HUES6 (cell line): ENCODE data around the gene KCNN3.

ENCODE experiments used
- H3K27ac ChIP-seq: 2 replicates; pipeline ENCODE4 v1.7.0; 2013; ENCODE audit warnings: low read depth, mild to moderate bottlenecking, low read length, inconsistent platforms
- H3K27me3 ChIP-seq: 2 replicates; pipeline ENCODE4 v1.6.1; 2013; ENCODE audit warnings: low read length; ENCODE audit not compliant: control insufficient read depth, insufficient read depth
- H3K36me3 ChIP-seq: 2 replicates; pipeline ENCODE4 v1.6.1; 2013; ENCODE audit warnings: low read length; ENCODE audit not compliant: control insufficient read depth, insufficient read depth
- H3K4me1 ChIP-seq: 2 replicates; pipeline ENCODE4 v1.6.1; 2013; ENCODE audit warnings: low read length; ENCODE audit not compliant: control insufficient read depth, insufficient read depth
- H3K4me3 ChIP-seq: 2 replicates; pipeline ENCODE4 v1.5.1; 2013; ENCODE audit warnings: low read depth, low read length
- H3K9ac ChIP-seq: one replicate; pipeline ENCODE4 v1.6.1; 2013; ENCODE audit warnings: mild to moderate bottlenecking, low read length
- H3K9me3 ChIP-seq: 2 replicates; pipeline ENCODE4 v1.6.1; 2013; ENCODE audit warnings: low read depth, low read length; ENCODE audit not compliant: control insufficient read depth, insufficient read depth

KCNN3 gene

GRCh38 chr1:154741741-154742495 is 128.2 kb downstream of the KCNN3 start:
- Histone ChIP-seq H3K27me3 (no peaks in the 10 kb centered on the region), H3K9me3 (peaks cover 16% of the 10 kb centered on the region), H3K36me3 (no peaks in the 10 kb centered on the region), H3K27ac (no peak overlapping the region), H3K4me1 (peaks cover 23% of the 10 kb centered on the region), H3K4me3 (no peak overlapping the region), H3K9ac (no peak overlapping the region)

GRCh38 chr1:154741327-154741726 is 128.8 kb downstream of the KCNN3 start:
- Histone ChIP-seq H3K27me3 (no peaks in the 10 kb centered on the region), H3K27ac (no peak overlapping the region), H3K9ac (no peak overlapping the region), H3K36me3 (no peaks in the 10 kb centered on the region), H3K4me1 (peaks cover 19% of the 10 kb centered on the region), H3K9me3 (peaks cover 16% of the 10 kb centered on the region), H3K4me3 (no peak overlapping the region)

DNA sequence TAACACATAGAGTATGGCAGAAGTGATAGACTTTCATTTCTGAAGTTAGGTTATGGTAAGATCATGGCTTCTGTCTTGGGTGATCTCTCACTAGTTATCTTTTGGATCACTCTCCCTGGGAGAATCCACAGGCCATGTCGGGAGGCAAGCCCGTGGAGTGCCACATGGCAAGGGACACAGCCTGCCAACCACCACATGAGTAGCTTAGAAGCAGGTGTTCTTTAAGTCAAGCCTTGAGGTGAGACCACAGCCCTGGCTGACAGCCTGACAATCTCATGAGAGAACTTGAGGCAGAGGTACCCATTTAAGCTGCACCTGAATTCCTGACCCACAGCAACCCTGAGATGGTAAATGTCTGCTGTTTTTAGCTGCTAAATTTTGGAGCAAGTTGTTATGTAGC is 130.4 kb downstream of the KCNN3 start:
- Histone ChIP-seq H3K9ac (no peak overlapping the region), H3K9me3 (peaks cover 16% of the 10 kb centered on the region), H3K27me3 (no peaks in the 10 kb centered on the region), H3K4me3 (no peak overlapping the region), H3K4me1 (peaks cover 10% of the 10 kb centered on the region), H3K36me3 (no peaks in the 10 kb centered on the region), H3K27ac (no peak overlapping the region)

GRCh38 chr1:154736841-154737240 is 133.2 kb downstream of the KCNN3 start:
- Histone ChIP-seq H3K9me3 (peaks cover 16% of the 10 kb centered on the region), H3K27me3 (no peaks in the 10 kb centered on the region), H3K4me1 (peaks cover 3% of the 10 kb centered on the region; the same call in 1 of the 2 replicates), H3K27ac (no peak overlapping the region), H3K36me3 (no peaks in the 10 kb centered on the region), H3K4me3 (no peak overlapping the region), H3K9ac (no peak overlapping the region)

- Histone ChIP-seq H3K27ac (no peak overlapping the region), H3K9ac (no peak overlapping the region), H3K27me3 (no peaks in the 10 kb centered on the region), H3K36me3 (no peaks in the 10 kb centered on the region), H3K4me3 (no peak overlapping the region), H3K9me3 (peaks cover 9% of the 10 kb centered on the region; the same call in 1 of the 2 replicates), H3K4me1 (peaks cover 10% of the 10 kb centered on the region)
These were observed 134.3 kb downstream of the KCNN3 start for GRCh38 chr1:154735804-154736168.

DNA sequence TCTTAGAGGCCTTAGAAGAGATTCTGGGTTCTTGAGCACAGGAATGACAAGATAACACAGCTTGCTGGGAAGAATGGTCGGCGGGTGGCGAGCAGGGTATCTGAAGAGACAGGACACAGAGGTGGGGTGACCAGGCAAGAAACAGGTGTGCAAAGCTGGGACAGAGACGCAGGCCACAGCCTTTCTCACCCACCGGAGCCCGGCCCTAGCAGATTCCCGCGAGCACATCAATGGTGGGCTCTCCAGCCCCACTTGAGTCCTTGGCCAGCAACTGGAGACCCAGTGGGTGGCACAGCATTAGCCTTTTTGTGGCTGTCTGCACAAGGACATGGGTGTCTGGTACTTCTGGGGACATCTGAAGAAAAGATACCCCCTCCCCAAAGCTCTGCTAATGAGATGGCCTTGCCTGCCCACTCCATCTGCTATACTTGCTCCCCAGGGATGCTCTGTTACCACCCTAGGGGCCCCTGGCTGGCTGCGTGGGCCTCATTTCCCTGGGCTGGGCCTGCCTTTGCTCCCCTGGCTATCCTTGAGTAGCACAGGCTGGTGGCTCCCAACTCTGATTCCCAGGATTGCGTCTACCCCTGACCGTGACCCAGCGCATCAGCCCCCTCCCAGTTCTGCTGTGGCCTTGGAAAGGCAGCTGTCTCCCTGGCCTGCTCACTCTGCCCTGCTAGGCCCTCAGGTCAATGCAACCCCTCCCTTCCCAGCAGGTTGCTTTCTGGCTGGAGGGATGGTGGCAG is 134.8 kb downstream of the KCNN3 start:
- Histone ChIP-seq H3K36me3 (no peaks in the 10 kb centered on the region), H3K27ac (no peak overlapping the region), H3K9ac (no peak overlapping the region)

DNA sequence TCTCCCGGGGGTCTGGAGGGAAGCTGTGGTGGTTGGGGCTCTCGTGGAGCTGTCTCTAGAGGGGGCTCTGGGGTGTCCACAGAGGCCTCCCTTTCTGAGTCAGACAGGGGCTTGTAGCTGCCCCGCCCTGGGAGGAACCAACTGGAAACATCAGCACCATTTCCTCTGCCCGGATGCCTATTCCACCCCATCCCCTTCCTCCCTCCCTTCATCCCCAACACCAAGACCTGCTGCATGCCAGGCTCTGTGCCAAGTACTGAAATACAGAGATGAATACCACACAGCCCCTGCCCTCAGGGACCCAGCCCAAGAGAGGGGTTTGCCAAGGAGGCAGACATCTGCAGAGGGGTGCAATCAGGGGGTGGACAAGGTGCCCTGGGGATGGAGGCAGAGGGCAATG is 136.5 kb downstream of the KCNN3 start:
- H3K4me1 ChIP-seq: peaks cover 30% of the 10 kb centered on the region
- H3K27ac ChIP-seq: no peak overlapping the region
- H3K36me3 ChIP-seq: no peaks in the 10 kb centered on the region
- no peaks in the 10 kb centered on the region for H3K9me3 ChIP-seq
- no peak overlapping the region for H3K4me3 ChIP-seq
- H3K9ac ChIP-seq: no peak overlapping the region
- no peaks in the 10 kb centered on the region for H3K27me3 ChIP-seq

More for the DNA sequence above, 134.8 kb downstream of the KCNN3 start:
- Histone ChIP-seq H3K27me3 (no peaks in the 10 kb centered on the region), H3K4me3 (no peak overlapping the region), H3K9me3 (peaks cover 5% of the 10 kb centered on the region; the same call in 1 of the 2 replicates), H3K4me1 (peaks cover 16% of the 10 kb centered on the region)

DNA sequence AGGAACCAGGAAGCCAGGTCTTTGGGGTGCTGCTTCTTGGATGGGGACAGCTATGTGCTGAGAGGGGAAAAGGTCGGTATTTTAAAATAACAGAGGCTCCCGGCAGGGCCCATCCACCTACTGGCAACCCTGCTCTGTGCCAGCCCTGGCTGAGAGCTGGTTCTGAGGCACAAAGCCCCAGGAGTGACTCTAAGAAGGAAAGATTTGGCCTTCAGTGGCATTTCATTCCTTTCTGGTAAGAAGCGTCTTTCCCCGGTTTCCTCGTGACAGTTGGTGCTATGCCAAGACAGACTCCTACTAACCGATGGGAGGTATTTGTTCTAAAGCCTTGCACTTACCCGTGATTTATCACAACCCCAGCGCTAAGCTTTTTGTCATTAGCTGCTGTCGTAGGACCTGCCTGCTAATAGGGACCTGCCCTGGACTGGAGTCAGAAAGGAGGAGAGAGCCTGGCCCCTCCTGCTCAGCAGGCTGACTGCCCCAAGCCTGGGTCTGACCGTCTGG is 139.0 kb downstream of the KCNN3 start:
- H3K4me3 ChIP-seq: no peak overlapping the region
- no peak overlapping the region for H3K9ac ChIP-seq
- H3K9me3 ChIP-seq: no peaks in the 10 kb centered on the region
- H3K27me3 ChIP-seq: no peaks in the 10 kb centered on the region
- H3K36me3 ChIP-seq: no peaks in the 10 kb centered on the region
- peaks cover 39% of the 10 kb centered on the region for H3K4me1 ChIP-seq
- H3K27ac ChIP-seq: 0 out of 2 replicates have a peak overlapping the region, but pooled peaks have one; percentile 24

- Histone ChIP-seq H3K9ac (no peak overlapping the region), H3K4me1 (peaks cover 36% of the 10 kb centered on the region), H3K27ac (0 out of 2 replicates have a peak overlapping the region, but pooled peaks have one; percentile 24), H3K9me3 (no peaks in the 10 kb centered on the region), H3K36me3 (no peaks in the 10 kb centered on the region), H3K27me3 (no peaks in the 10 kb centered on the region), H3K4me3 (no peak overlapping the region)
These were observed 139.8 kb downstream of the KCNN3 start for GRCh38 chr1:154730259-154730658.

GRCh38 chr1:154729577-154729976 is 140.5 kb downstream of the KCNN3 start:
- H3K36me3 ChIP-seq: no peaks in the 10 kb centered on the region
- peaks cover 36% of the 10 kb centered on the region for H3K4me1 ChIP-seq
- H3K27me3 ChIP-seq: no peaks in the 10 kb centered on the region
- no peaks in the 10 kb centered on the region for H3K9me3 ChIP-seq
- H3K4me3 ChIP-seq: no peak overlapping the region
- no peak overlapping the region for H3K27ac ChIP-seq
- no peak overlapping the region for H3K9ac ChIP-seq

DNA sequence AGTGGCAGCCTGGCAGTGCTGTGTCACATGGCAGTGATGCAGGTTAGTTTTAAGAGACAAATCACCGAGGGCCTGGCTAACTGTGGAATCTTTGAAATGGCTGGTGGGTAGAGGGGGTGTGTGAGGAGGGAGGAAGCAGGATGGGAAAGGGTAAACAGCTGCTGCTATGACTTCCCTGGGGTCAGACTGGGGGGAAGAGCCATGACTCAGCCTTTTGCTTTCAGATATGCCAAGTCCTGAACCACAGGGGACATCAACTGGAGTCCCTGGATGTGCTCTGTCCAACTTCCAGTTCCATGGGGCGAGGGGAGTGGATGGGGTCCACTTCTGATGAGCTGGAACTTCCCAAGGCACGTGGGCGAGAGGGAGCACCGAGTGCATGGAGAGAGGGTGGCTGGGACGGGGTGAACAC is 141.0 kb downstream of the KCNN3 start:
- Histone ChIP-seq H3K4me3 (no peak overlapping the region), H3K9ac (no peak overlapping the region), H3K4me1 (peaks cover 36% of the 10 kb centered on the region), H3K27me3 (no peaks in the 10 kb centered on the region), H3K36me3 (no peaks in the 10 kb centered on the region), H3K27ac (no peak overlapping the region), H3K9me3 (no peaks in the 10 kb centered on the region)
